ENCODE measurements around the gene RBMS2. TPM values are rescaled to one million over a fixed set of nuclear protein-coding genes. Genes with fewer than 3 reads are reported as not detected.

The RBMS2 gene
- polyA plus RNA-seq, 1 donor (not counting 4 experiments of a cell fraction or from before 2014, with no cell fraction given), result 64.5 TPM

DNA sequence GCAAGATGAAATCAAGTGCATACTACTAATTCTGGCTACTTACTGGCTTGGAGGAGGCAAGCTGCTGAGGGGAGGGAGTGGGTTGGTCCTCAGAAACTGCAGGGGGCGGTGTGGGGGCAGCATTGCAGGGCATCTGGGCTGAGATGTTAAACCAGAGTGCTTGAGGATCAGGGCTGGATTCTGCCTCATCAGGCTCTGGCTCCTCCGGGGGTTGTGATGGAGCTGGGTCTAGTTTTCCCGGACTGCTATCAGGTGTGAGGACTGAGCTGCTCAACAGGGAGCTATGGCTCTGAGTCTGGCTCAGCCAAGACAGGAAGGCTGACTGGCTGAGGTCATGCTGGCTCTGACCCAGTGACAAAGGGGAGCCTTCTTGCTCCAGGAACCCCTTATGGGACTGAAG lies 79.9 kb downstream of the RBMS2 start:
- Histone ChIP-seq H3K9ac (ENCODE audit: control insufficient read depth, extremely low read depth, insufficient read depth, low read length) (no peak overlapping the region), H3K9me3 (ENCODE audit: control insufficient read depth, low read depth, low read length) (no peaks in the 10 kb centered on the region), H4K20me1 (ENCODE audit: control insufficient read depth, extremely low read depth, insufficient read depth, low read length) (no peaks in the 10 kb centered on the region), H3K9me1 (ENCODE audit: control insufficient read depth, extremely low read depth, insufficient read depth, low read length) (no peaks in the 10 kb centered on the region), H3K4me3 (ENCODE audit: control insufficient read depth in 2 of 3, extremely low read depth in 1 of 3, insufficient read depth in 2 of 3, low read depth in 1 of 3, low read length in 3 of 3) (no peak overlapping the region), H3K36me3 (ENCODE audit: control insufficient read depth in 2 of 2, extremely low read depth in 1 of 2, insufficient read depth in 2 of 2, low read length in 2 of 2) (peaks cover 57 to 64% of the 10 kb centered on the region in 2 experiments), H3K79me2 (ENCODE audit: control insufficient read depth, insufficient read depth, low read length) (no peaks in the 10 kb centered on the region), H3K27ac (ENCODE audit: control insufficient read depth, insufficient read depth, low read length) (no peak overlapping the region), H3K4me1 (ENCODE audit: control insufficient read depth, extremely low read depth, insufficient read depth, low read length) (no peaks in the 10 kb centered on the region), H3K27me3 (ENCODE audit: control insufficient read depth, extremely low read depth, insufficient read depth, low read length) (no peaks in the 10 kb centered on the region), H3K4me2 (ENCODE audit: control insufficient read depth, extremely low read depth, insufficient read depth, low read depth, low read length) (no peak overlapping the region), H2AFZ (ENCODE audit: control insufficient read depth, low read length) (no peak overlapping the region)
- TF ChIP-seq EZH2 (IDR thresholded peaks at IDR 0.05; ENCODE audit: low read length) (no peak), CTCF (optimal IDR thresholded peaks at IDR 0.05 in 1 of 3, IDR thresholded peaks at IDR 0.05 in 1 of 3, conservative IDR thresholded peaks at IDR 0.05 in 1 of 3; ENCODE audit: extremely low read depth in 1 of 3, insufficient read depth in 2 of 3, low read length in 3 of 3) (peak in 1 of 3 experiments; percentile 42)
- no peak for DNase-seq (ENCODE audit: low read depth, low spot score)
- dilution Hi-C loops (cut with MboI; ENCODE audit: extremely low pct_ligation_motif_present, low sequenced_read_pairs), result no loop called here
- no peak for FAIRE-seq

GRCh38 chr12:56602239-56602638 lies 80.6 kb downstream of the RBMS2 start:
- dilution Hi-C loops (cut with MboI; ENCODE audit: extremely low pct_ligation_motif_present, low sequenced_read_pairs), result no loop called here
- Histone ChIP-seq H3K4me3 (ENCODE audit: control insufficient read depth in 2 of 3, extremely low read depth in 1 of 3, insufficient read depth in 2 of 3, low read depth in 1 of 3, low read length in 3 of 3) (no peak overlapping the region), H4K20me1 (ENCODE audit: control insufficient read depth, extremely low read depth, insufficient read depth, low read length) (no peaks in the 10 kb centered on the region), H3K9ac (ENCODE audit: control insufficient read depth, extremely low read depth, insufficient read depth, low read length) (no peak overlapping the region), H3K36me3 (ENCODE audit: control insufficient read depth in 2 of 2, extremely low read depth in 1 of 2, insufficient read depth in 2 of 2, low read length in 2 of 2) (peaks cover 57 to 67% of the 10 kb centered on the region in 2 experiments), H3K79me2 (ENCODE audit: control insufficient read depth, insufficient read depth, low read length) (no peaks in the 10 kb centered on the region), H3K4me2 (ENCODE audit: control insufficient read depth, extremely low read depth, insufficient read depth, low read depth, low read length) (no peak overlapping the region), H3K9me1 (ENCODE audit: control insufficient read depth, extremely low read depth, insufficient read depth, low read length) (no peaks in the 10 kb centered on the region), H3K27ac (ENCODE audit: control insufficient read depth, insufficient read depth, low read length) (no peak overlapping the region), H3K27me3 (ENCODE audit: control insufficient read depth, extremely low read depth, insufficient read depth, low read length) (no peaks in the 10 kb centered on the region), H3K4me1 (ENCODE audit: control insufficient read depth, extremely low read depth, insufficient read depth, low read length) (no peaks in the 10 kb centered on the region), H3K9me3 (ENCODE audit: control insufficient read depth, low read depth, low read length) (no peaks in the 10 kb centered on the region), H2AFZ (ENCODE audit: control insufficient read depth, low read length) (no peak overlapping the region)
- DNase-seq (ENCODE audit: low read depth, low spot score), result no peak
- no peak for FAIRE-seq
- no peak for TF ChIP-seq CTCF (optimal IDR thresholded peaks at IDR 0.05 in 1 of 3, IDR thresholded peaks at IDR 0.05 in 1 of 3, conservative IDR thresholded peaks at IDR 0.05 in 1 of 3; ENCODE audit: extremely low read depth in 1 of 3, insufficient read depth in 2 of 3, low read length in 3 of 3)
- no peak for TF ChIP-seq EZH2 (IDR thresholded peaks at IDR 0.05; ENCODE audit: low read length)
